ENCODE results near the gene ZNF512.

The ZNF512 gene

DNA sequence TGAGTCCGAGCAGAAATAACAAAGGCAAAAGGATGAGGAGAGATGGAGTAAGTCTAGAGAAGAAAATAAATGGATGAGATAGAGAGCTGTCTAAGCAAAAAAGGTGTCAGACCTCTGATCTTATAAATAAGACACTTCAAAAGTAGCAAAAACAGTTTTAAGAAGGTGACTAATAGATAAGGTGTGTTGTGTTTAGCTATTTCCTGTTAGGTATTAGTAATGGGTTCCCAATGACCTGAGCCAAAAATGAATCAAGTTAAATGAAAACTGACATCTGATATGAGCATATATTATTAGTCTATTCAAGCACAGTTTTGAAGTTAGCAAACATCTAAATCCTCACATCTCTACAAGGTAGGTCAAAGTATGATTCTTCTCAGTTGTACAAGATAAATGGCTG is 69.9 kb downstream of the ZNF512 start:
- Histone ChIP-seq H2BK5ac (ENCODE audit: low read length) (no peak overlapping the region), H2BK120ac (ENCODE audit: low read depth, low read length) (no peak overlapping the region), H2BK15ac (ENCODE audit: low read length) (no peak overlapping the region), H3K4me1 (ENCODE audit: control insufficient read depth in 2 of 2, insufficient read depth in 1 of 2, low read depth in 1 of 2, low read length in 2 of 2) (no peaks in the 10 kb centered on the region), H3K18ac (ENCODE audit: low read length) (no peak overlapping the region), H4K8ac (ENCODE audit: low read depth, low read length) (no peak overlapping the region), H3K14ac (ENCODE audit: low read length) (no peak overlapping the region), H3K27ac (replicated peaks; ENCODE audit: low read length) (no peak overlapping the region), H2AK5ac (ENCODE audit: low read depth, low read length) (no peak overlapping the region), H3K4me2 (ENCODE audit: insufficient read depth, low read length, poor library complexity, severe bottlenecking) (no peak overlapping the region), H2AFZ (ENCODE audit: low read length) (no peak overlapping the region), H3K36me3 (replicated peaks in 1 of 2; ENCODE audit: control insufficient read depth in 2 of 2, insufficient read depth in 2 of 2, low read length in 2 of 2) (peaks cover 31 to 99% of the 10 kb centered on the region in 2 donors), H3K9me3 (replicated peaks in 1 of 2; ENCODE audit: control insufficient read depth in 2 of 2, insufficient read depth in 1 of 2, low read depth in 1 of 2, low read length in 2 of 2) (no peaks in the 10 kb centered on the region), H3K23ac (ENCODE audit: low read depth, low read length, poor library complexity) (no peak overlapping the region), H3K79me1 (ENCODE audit: low read depth, low read length) (no peaks in the 10 kb centered on the region), H3K9ac (ENCODE audit: low read depth, low read length, poor library complexity) (no peak overlapping the region), H4K91ac (ENCODE audit: low read depth, low read length, poor library complexity) (no peak overlapping the region), H2BK12ac (ENCODE audit: low read length) (no peak overlapping the region), H3K4ac (ENCODE audit: low read length) (no peak overlapping the region), H3K4me3 (ENCODE audit: low read length in 2 of 2) (no peak overlapping the region), H3K27me3 (ENCODE audit: control insufficient read depth in 3 of 3, insufficient read depth in 3 of 3, low read depth in 1 of 3, low read length in 3 of 3) (no peaks in the 10 kb centered on the region)
- no peak for DNase-seq (ENCODE audit: low spot score)
- no CpG with 5 or more reads among the region's 1 CpG for WGBS, 2 donors (ENCODE audit: extremely low coverage in 2 of 2, insufficient read length in 2 of 2, insufficient replicate concordance in 1 of 2)

DNA sequence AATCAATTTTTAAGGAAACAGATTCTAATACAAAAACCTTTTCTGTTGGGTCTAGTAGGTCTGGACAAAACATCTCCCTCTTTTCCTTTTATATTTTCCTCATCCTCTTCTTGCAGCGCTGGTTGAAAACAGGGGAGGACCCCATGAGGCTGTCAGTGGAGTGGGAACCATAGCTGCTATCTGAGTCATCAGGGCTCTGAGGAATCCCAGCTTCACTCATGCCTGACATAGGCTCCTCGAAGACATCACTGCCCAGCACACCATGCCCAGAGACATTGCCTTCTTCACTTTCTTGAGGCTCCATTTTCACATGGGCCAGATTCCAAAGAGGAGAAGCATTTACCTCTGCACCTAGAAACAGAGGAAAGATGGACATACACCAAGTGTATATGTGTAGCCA is 70.6 kb downstream of the ZNF512 start:
- no peak for DNase-seq (ENCODE audit: low spot score)
- no peaks in the 10 kb centered on the region for H3K9me3 ChIP-seq (replicated peaks in 1 of 2; ENCODE audit: control insufficient read depth in 2 of 2, insufficient read depth in 1 of 2, low read depth in 1 of 2, low read length in 2 of 2)
- peaks cover 29 to 99% of the 10 kb centered on the region in 2 donors for H3K36me3 ChIP-seq (replicated peaks in 1 of 2; ENCODE audit: control insufficient read depth in 2 of 2, insufficient read depth in 2 of 2, low read length in 2 of 2)
- H2AK5ac ChIP-seq (ENCODE audit: low read depth, low read length), result no peak overlapping the region
- H3K18ac ChIP-seq (ENCODE audit: low read length), result no peak overlapping the region
- no peaks in the 10 kb centered on the region for H3K4me1 ChIP-seq (ENCODE audit: control insufficient read depth in 2 of 2, insufficient read depth in 1 of 2, low read depth in 1 of 2, low read length in 2 of 2)
- no peak overlapping the region for H4K8ac ChIP-seq (ENCODE audit: low read depth, low read length)
- no peaks in the 10 kb centered on the region for H3K27me3 ChIP-seq (ENCODE audit: control insufficient read depth in 3 of 3, insufficient read depth in 3 of 3, low read depth in 1 of 3, low read length in 3 of 3)
- no peak overlapping the region for H3K4ac ChIP-seq (ENCODE audit: low read length)
- no peak overlapping the region for H2BK120ac ChIP-seq (ENCODE audit: low read depth, low read length)
- H2BK5ac ChIP-seq (ENCODE audit: low read length), result no peak overlapping the region
- no peak overlapping the region for H2AFZ ChIP-seq (ENCODE audit: low read length)
- H3K23ac ChIP-seq (ENCODE audit: low read depth, low read length, poor library complexity), result no peak overlapping the region
- no peak overlapping the region for H2BK12ac ChIP-seq (ENCODE audit: low read length)
- H4K91ac ChIP-seq (ENCODE audit: low read depth, low read length, poor library complexity), result no peak overlapping the region
- no peak overlapping the region for H3K27ac ChIP-seq (replicated peaks; ENCODE audit: low read length)
- no CpG with 5 or more reads among the region's 2 CpGs for WGBS, 2 donors (ENCODE audit: extremely low coverage in 2 of 2, insufficient read length in 2 of 2, insufficient replicate concordance in 1 of 2)
- H2BK15ac ChIP-seq (ENCODE audit: low read length), result no peak overlapping the region
- no peak overlapping the region for H3K9ac ChIP-seq (ENCODE audit: low read depth, low read length, poor library complexity)
- H3K4me3 ChIP-seq (ENCODE audit: low read length in 2 of 2), result no peak overlapping the region
- no peak overlapping the region for H3K4me2 ChIP-seq (ENCODE audit: insufficient read depth, low read length, poor library complexity, severe bottlenecking)
- H3K14ac ChIP-seq (ENCODE audit: low read length), result no peak overlapping the region
- H3K79me1 ChIP-seq (ENCODE audit: low read depth, low read length), result no peaks in the 10 kb centered on the region

DNA sequence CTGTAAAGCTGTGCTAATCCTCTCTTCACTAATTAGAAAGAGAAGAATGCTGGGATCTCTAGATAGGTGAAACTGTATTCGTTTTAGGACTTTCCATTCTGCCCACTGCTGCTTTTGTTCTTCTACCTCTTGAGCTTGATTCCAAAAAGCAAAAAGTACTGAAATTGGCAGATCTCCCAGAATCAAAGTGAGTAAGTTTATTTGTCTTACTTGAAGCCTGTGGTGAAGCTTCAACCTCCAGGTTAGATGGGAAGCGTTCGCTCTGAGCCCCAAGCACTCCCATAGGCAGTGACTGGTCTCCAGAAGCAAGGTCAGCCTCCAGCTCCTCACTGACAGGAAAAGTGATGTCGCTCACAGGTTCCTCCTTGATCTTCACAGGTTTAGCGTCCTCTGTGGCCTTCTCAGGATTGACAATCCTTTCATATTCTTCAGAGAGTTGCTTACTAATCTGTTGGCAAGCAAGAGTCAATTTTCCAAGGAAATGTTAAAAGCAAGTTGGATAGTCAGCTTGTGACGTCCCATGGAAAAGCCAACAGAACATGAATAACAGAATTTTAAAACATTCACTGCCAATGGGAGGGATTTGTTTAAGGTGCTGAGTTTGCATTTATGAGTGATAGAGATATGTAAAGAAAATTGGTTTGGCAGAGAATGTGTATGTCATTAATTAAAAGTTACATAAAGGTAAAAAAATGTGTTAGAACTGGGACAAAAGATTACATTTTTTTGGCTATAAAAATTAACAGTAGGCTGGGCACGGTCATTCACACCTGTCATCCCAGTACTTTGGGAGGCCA is 72.5 kb downstream of the ZNF512 start:
- WGBS, 2 donors (ENCODE audit: extremely low coverage in 2 of 2, insufficient read length in 2 of 2, insufficient replicate concordance in 1 of 2), result no CpG with 5 or more reads among the region's 7 CpGs
- H4K91ac ChIP-seq (ENCODE audit: low read depth, low read length, poor library complexity), result no peak overlapping the region
- H3K23ac ChIP-seq (ENCODE audit: low read depth, low read length, poor library complexity), result no peak overlapping the region
- no peak overlapping the region for H2AK5ac ChIP-seq (ENCODE audit: low read depth, low read length)
- no peaks in the 10 kb centered on the region for H3K4me1 ChIP-seq (ENCODE audit: control insufficient read depth in 2 of 2, insufficient read depth in 1 of 2, low read depth in 1 of 2, low read length in 2 of 2)
- no peaks in the 10 kb centered on the region for H3K9me3 ChIP-seq (replicated peaks in 1 of 2; ENCODE audit: control insufficient read depth in 2 of 2, insufficient read depth in 1 of 2, low read depth in 1 of 2, low read length in 2 of 2)
- H3K14ac ChIP-seq (ENCODE audit: low read length), result no peak overlapping the region
- no peak overlapping the region for H3K27ac ChIP-seq (replicated peaks; ENCODE audit: low read length)
- no peak for DNase-seq (ENCODE audit: low spot score)
- no peak overlapping the region for H2BK120ac ChIP-seq (ENCODE audit: low read depth, low read length)
- no peaks in the 10 kb centered on the region for H3K79me1 ChIP-seq (ENCODE audit: low read depth, low read length)
- H2AFZ ChIP-seq (ENCODE audit: low read length), result no peak overlapping the region
- peaks cover 27 to 100% of the 10 kb centered on the region in 2 donors for H3K36me3 ChIP-seq (replicated peaks in 1 of 2; ENCODE audit: control insufficient read depth in 2 of 2, insufficient read depth in 2 of 2, low read length in 2 of 2)
- H4K8ac ChIP-seq (ENCODE audit: low read depth, low read length), result no peak overlapping the region
- no peak overlapping the region for H3K18ac ChIP-seq (ENCODE audit: low read length)
- no peak overlapping the region for H2BK5ac ChIP-seq (ENCODE audit: low read length)
- no peak overlapping the region for H2BK15ac ChIP-seq (ENCODE audit: low read length)
- no peak overlapping the region for H3K9ac ChIP-seq (ENCODE audit: low read depth, low read length, poor library complexity)
- H3K27me3 ChIP-seq (ENCODE audit: control insufficient read depth in 3 of 3, insufficient read depth in 3 of 3, low read depth in 1 of 3, low read length in 3 of 3), result no peaks in the 10 kb centered on the region
- no peak overlapping the region for H3K4me3 ChIP-seq (ENCODE audit: low read length in 2 of 2)
- H2BK12ac ChIP-seq (ENCODE audit: low read length), result no peak overlapping the region
- H3K4ac ChIP-seq (ENCODE audit: low read length), result no peak overlapping the region
- no peak overlapping the region for H3K4me2 ChIP-seq (ENCODE audit: insufficient read depth, low read length, poor library complexity, severe bottlenecking)

DNA sequence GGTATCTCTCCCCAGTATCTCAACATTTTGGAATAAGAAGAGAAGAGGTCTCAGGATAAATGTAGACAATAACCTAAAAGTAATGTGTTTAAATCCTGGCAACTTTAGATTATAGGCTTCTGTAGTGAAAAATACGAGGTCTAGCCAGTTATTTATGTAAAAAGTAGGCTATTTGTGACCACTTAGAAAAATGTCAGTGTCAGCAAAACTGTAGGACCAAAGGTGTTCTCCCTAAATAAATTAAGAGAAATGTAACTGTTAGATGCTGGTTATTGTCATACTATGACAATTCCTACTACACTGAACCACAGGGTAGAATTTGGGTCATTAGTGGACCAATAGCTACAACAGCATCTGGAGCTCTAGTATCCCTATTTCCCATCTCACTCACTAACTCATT is 78.5 kb downstream of the ZNF512 start:
- WGBS, 2 donors (ENCODE audit: extremely low coverage in 2 of 2, insufficient read length in 2 of 2, insufficient replicate concordance in 1 of 2), result no CpG with 5 or more reads among the region's 1 CpG
- H3K36me3 ChIP-seq (replicated peaks in 1 of 2; ENCODE audit: control insufficient read depth in 2 of 2, insufficient read depth in 2 of 2, low read length in 2 of 2), result peaks cover 12 to 67% of the 10 kb centered on the region in 2 donors
- H3K4me3 ChIP-seq (ENCODE audit: low read length in 2 of 2), result no peak overlapping the region

More for the DNA sequence above, 78.5 kb downstream of the ZNF512 start:
- H4K8ac ChIP-seq (ENCODE audit: low read depth, low read length), result no peak overlapping the region
- no peaks in the 10 kb centered on the region for H3K9me3 ChIP-seq (replicated peaks in 1 of 2; ENCODE audit: control insufficient read depth in 2 of 2, insufficient read depth in 1 of 2, low read depth in 1 of 2, low read length in 2 of 2)
- no peak overlapping the region for H2BK15ac ChIP-seq (ENCODE audit: low read length)
- peaks cover 4% of the 10 kb centered on the region for H3K79me1 ChIP-seq (ENCODE audit: low read depth, low read length)
- no peak overlapping the region for H2BK120ac ChIP-seq (ENCODE audit: low read depth, low read length)
- no peak for DNase-seq (ENCODE audit: low spot score)
- H3K14ac ChIP-seq (ENCODE audit: low read length), result no peak overlapping the region
- no peak overlapping the region for H3K23ac ChIP-seq (ENCODE audit: low read depth, low read length, poor library complexity)
- H3K27me3 ChIP-seq (ENCODE audit: control insufficient read depth in 3 of 3, insufficient read depth in 3 of 3, low read depth in 1 of 3, low read length in 3 of 3), result no peaks in the 10 kb centered on the region
- peaks cover 5 to 12% of the 10 kb centered on the region in 2 donors for H3K4me1 ChIP-seq (ENCODE audit: control insufficient read depth in 2 of 2, insufficient read depth in 1 of 2, low read depth in 1 of 2, low read length in 2 of 2)
- H3K27ac ChIP-seq (replicated peaks; ENCODE audit: low read length), result no peak overlapping the region
- H2AFZ ChIP-seq (ENCODE audit: low read length), result no peak overlapping the region
- H2BK12ac ChIP-seq (ENCODE audit: low read length), result no peak overlapping the region
- no peak overlapping the region for H4K91ac ChIP-seq (ENCODE audit: low read depth, low read length, poor library complexity)
- H3K18ac ChIP-seq (ENCODE audit: low read length), result no peak overlapping the region
- no peak overlapping the region for H3K4ac ChIP-seq (ENCODE audit: low read length)
- H3K4me2 ChIP-seq (ENCODE audit: insufficient read depth, low read length, poor library complexity, severe bottlenecking), result no peak overlapping the region
- no peak overlapping the region for H2AK5ac ChIP-seq (ENCODE audit: low read depth, low read length)
- no peak overlapping the region for H3K9ac ChIP-seq (ENCODE audit: low read depth, low read length, poor library complexity)
- no peak overlapping the region for H2BK5ac ChIP-seq (ENCODE audit: low read length)
